GM18868 (cell line): ENCODE measurements around the gene ITGB6.
A peak's percentile ranks its signal among the peaks of the same experiment; 100 is the strongest.

Experiments used
- ATAC-seq: cut with Tn5 transposase; IDR thresholded peaks from one replicate; pipeline ENCODE4 v1.9.1; 2021; ENCODE audit warnings: mild to moderate bottlenecking, moderate library complexity; ENCODE audit not compliant: unreplicated experiment

ITGB6 gene

DNA sequence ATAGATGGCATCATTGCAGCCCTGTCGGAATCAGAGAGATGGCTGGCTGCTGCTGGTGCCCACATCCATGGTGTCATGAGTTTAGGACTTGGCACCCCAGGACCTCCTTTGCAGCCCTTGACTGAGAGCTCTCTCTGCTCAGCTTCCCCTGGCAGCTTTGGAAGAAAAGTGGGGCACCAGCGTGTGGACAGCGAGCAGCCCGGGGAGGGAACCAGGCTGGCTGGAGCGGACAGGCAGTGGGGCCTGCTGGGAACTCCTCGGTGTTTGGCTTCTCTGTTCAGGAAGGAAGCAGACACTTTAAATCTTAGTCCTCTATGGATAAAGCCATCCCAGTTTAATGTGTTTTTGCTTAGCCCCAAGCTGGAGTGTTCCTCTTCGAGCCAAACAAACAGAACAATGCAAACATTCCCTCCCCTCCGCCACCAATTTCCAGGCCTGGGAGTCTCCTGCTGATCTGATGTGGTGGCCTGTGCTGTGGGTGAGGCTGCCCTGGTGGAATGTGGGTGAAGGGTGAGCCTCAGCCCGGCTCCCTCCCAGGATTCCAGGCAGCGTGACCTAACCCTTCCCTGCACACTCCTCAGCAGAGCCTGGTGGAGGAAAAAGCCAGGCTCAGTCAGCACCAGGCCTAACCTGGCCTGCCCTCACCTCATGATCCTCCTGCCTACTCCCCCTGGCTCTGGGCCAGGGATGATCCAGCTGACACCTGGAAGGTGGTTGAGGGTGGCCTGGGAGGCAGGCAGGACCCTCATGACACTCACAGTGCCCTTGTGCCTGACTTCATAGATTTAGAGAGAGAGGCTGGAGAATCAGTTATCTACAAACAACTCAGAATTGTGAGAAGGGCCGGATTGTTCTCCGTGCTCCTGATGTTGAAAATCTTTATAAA, 21.6 kb upstream of the ITGB6 start:
- no peak for ATAC-seq

DNA sequence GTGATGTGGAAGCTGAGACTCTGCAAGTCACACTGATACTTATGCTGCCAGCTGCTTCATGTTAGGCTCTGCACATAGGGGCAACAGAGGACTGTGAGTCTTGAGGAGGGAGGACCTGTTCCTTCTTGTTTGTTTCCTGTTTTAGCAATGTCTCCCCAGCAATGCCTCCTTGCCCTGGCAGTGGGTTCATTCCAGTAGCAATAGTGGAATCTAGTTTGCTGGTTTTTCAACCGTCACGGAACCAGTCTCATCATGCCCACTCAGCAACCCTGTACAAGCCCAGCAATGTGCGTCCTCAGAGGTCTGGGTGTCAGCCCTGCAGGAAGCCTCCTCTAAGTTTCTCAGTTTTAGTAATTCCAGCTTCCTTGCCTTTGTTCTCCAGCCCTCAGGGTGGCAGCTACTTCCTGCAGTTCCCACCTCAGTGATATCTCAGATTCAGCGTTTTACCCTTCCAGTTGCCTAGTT, 20.5 kb upstream of the ITGB6 start:
- ATAC-seq = no peak

DNA sequence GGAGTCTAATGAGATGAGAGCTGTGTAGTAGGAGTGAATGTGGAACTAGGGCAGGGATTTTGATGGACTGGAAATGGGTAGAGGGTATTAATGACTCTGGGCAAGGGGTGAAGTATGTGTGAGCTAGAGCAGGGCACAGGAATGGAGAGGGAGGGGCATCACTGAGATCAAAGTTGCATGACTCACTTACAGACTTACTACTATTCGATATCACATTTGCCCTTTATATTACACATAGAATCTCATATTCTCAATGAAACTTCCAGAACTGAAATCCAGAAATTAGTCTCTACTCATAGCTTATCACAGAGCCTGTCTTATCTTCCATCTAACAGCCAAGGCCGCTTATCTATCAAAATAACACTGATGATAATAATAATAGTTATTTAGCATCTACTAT, 20.0 kb upstream of the ITGB6 start:
- ATAC-seq = no peak

- ATAC-seq = no peak
Measured at GRCh38 chr2:160214461-160215445, 14.7 kb upstream of the ITGB6 start.

- no peak for ATAC-seq
Measured at GRCh38 chr2:160213511-160213910, 13.4 kb upstream of the ITGB6 start.

DNA sequence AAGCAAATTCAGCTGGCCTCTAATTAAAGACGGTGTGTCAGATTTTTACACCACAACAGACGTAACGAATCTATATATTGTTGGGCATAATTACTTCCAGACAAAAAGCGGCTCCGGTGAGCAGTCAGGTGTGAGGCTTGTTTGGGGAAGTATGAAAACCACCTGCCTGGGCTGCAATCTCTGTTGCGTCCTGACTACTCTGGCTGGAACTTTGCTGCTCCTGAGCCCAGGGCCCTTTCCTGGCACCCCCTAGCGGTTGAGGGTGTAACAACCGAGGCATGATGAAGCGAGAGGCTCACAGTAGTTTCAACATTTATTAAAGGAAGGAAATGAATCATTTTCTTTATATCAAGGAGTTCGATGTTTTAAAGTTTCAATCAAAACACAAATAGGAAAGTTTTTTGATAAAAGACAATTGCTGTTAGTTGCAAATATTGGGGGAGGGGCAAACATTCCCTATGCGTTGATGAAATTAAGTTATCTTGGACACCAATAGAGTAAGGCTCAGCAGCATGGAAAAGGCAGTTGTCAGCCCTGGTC, 10.6 kb upstream of the ITGB6 start:
- ATAC-seq = peak; percentile 90

- peak; percentile 25 for ATAC-seq
Measured at GRCh38 chr2:160209516-160209856, 9.4 kb upstream of the ITGB6 start.

GRCh38 chr2:160208655-160209515, 8.8 kb upstream of the ITGB6 start:
- ATAC-seq = no peak

DNA sequence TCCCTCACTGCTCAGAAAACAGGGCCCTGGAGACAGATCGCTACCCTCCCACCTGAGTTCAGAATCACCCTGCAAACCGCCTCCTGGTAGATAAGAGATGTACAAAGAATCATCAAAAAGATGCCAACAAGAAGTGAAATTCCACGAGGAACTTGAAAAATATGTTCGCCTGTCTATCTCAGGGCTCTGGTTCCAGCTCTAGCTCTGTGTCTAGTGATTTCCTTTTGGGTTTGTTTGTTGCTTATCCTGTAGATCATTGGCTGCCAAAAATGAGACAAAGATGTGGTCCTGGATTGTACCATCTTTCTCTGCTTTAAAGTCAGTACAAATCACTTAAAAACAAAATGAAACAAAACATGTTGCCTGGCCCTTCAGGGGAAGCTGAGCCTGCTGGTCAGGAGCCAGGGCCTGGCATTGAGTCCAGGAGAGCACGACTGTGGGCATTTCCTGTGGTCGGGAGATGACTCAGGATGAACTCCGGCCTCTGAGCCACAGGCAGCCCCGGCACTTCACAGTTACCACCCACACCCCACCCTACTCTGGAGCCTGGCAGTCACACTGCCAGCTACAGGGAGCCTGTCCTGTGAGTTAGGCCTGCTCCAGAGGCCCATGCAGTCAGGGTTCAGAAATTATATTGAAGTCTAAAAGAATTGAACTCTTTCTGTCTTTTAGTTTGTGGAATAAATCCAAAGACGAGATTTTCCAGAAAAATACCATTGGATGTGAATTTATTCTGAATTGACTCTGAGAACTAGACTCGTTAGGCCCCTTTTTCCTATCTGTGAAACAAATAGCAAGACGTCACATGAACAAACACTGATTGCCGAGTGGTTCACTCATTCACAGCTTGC, 8.0 kb upstream of the ITGB6 start:
- ATAC-seq = peak; percentile 27

DNA sequence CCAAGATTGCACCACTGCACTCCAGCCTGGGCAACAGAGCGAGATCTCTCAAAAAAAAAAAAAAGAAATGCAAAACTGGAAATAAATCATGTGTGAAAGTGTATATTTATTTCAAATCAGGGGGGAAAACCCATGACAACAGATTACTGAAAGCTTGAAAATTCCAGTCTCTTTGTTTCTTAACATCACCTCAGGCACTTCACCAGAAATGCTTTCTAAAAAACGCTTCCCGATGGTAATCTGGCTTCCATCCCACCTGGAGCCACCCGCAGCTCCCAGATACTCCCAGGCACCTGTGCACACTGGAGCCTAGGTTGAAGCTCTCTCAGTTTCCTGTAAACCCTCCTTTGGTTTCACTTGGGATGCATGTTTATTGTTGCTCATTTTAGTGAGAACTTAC, 7.2 kb upstream of the ITGB6 start:
- ATAC-seq = no peak

GRCh38 chr2:160206436-160206835, 6.4 kb upstream of the ITGB6 start:
- ATAC-seq = no peak

DNA sequence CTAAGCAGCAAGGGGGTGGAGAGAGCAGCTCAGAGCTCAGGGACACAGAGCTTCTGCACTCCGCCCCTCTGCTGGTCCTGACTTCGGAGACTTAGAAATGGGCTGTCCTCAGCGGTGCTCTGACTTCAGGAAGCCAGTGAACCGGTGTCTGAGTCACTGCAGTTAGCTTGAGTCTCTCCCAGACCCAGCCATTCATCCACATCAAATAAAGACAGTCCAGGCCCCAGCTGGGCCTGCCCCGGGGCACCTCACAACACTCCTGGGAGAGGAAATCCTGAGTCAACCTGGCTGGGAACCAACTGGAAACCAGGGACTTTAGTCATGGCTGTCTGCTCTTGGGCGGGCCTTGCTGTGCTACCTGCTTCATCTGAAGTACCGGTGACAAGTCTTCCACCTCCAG, 5.4 kb upstream of the ITGB6 start:
- no peak for ATAC-seq

DNA sequence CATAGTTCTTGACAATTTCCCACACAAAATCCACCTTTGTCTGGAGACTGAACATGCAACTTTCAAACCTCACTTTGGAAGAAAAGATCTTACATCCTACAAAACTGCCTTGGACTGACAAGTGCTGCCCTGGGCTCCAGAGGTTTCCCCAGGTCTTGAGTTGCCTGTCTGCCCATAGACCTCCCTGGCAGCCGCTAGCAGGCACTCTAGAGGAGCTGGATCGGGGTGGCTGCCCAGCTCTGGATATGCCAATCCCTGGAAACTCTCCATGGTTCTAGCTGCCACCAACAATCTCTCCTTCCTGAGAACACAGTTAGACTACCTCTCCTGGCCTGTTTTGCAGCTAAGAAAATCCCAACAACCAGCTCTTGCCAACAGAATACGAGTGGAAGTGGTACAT, 3.4 kb upstream of the ITGB6 start:
- no peak for ATAC-seq

- ATAC-seq = no peak
Measured at GRCh38 chr2:160203007-160203406, 2.9 kb upstream of the ITGB6 start.

DNA sequence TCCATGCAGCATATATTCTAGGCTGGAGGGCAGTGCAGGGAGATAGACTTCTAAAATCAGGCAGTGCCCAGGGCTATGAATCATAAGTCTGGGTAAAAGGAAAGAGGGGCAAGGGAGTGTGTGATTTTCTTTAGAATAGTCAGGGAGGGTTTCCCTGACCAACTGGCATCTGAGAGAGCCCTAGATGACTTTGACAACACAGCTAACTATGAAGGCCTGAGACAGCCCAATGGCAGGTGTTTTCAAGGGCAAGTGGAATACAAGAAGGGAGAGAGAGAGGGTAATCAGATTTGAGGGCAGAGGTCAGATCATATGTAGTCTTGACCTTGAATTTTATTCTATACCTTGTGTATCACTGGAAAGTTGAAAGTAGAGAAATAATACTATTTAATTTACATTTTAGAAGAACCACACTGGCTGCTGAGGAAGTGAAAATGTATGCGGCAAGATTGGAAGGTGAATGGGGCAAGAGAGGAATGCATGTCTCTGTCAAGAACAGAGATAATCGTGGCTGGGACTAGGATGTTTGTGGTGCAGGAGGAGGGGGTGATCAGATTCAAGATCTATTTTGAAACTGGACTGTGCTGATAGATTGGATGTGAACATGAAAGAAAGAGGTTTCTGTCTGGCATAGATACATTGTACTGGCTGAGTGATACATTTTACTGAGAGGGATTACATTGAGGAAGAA, 1.9 kb upstream of the ITGB6 start:
- no peak for ATAC-seq

GRCh38 chr2:160200921-160201320, 849 bp upstream of the ITGB6 start:
- ATAC-seq = no peak

GRCh38 chr2:160199053-160199452, 1.0 kb downstream of the ITGB6 start:
- no peak for ATAC-seq

DNA sequence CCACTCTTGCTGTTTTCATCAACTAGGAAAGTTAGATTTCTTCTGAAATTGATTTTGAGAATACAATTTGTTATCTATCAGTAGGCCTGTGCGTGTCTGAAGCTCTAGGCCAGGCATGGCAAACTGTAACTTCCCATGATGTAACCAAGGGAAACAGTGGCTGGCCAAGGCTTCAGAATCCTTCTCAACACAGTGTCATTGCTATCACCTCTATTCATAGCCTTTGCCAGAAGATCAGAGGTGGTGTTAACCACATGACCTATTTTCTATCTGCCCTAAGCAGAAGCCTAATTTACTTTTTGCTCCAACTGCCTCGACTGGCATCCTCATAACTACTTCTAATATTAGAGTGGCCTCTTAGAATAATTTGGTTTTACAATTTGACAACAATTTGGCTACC, 2.5 kb downstream of the ITGB6 start:
- no peak for ATAC-seq

DNA sequence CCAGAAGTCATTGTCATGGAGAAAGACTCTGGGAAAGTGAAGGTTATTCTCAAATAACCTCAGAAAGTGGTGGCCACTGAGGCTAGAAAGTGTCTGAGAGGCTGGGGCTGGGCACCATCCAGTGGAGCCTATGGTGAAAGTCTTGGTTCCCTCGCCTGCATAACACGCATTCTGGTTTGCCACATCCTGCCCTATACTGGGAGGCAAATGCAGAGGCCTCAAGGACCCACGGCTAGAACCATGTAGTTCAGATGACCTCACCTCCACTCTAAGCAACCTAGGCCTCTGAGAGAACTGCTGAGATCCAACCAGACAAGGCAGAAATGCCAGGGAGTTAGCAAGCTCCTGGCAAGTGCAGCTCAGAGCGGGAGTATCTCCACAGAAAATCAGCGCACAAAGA, 5.1 kb downstream of the ITGB6 start:
- ATAC-seq = no peak
